ENCODE measurements around the gene TMEM132D. TPM values are rescaled to one million over a fixed set of nuclear protein-coding genes. Genes with fewer than 3 reads are reported as not detected.

Gene TMEM132D
- polyA plus RNA-seq, 1 experiment = 0.02 TPM

- no peak for DNase-seq (ENCODE audit: low read depth)
- ChIA-PET POLR2A (no interaction called here), CTCF (no interaction called here)
- no peaks in the 10 kb centered on the region for H3K36me3 ChIP-seq (ENCODE audit: control insufficient read depth, insufficient read depth, low read length)
- no peak overlapping the region for H3K4me3 ChIP-seq (ENCODE audit: low read depth, low read length)
- no peaks in the 10 kb centered on the region for H3K27me3 ChIP-seq (ENCODE audit: control insufficient read depth, insufficient read depth, low read length)
- TF ChIP-seq, protein P1, sequence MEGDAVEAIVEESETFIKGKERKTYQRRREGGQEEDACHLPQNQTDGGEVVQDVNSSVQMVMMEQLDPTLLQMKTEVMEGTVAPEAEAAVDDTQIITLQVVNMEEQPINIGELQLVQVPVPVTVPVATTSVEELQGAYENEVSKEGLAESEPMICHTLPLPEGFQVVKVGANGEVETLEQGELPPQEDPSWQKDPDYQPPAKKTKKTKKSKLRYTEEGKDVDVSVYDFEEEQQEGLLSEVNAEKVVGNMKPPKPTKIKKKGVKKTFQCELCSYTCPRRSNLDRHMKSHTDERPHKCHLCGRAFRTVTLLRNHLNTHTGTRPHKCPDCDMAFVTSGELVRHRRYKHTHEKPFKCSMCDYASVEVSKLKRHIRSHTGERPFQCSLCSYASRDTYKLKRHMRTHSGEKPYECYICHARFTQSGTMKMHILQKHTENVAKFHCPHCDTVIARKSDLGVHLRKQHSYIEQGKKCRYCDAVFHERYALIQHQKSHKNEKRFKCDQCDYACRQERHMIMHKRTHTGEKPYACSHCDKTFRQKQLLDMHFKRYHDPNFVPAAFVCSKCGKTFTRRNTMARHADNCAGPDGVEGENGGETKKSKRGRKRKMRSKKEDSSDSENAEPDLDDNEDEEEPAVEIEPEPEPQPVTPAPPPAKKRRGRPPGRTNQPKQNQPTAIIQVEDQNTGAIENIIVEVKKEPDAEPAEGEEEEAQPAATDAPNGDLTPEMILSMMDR (IDR thresholded peaks at IDR 0.05; ENCODE audit: insufficient read depth, low read depth, low read length) = no peak
Observed at GRCh38 chr12:129659961-129660622, 243.7 kb downstream of the TMEM132D start.

DNA sequence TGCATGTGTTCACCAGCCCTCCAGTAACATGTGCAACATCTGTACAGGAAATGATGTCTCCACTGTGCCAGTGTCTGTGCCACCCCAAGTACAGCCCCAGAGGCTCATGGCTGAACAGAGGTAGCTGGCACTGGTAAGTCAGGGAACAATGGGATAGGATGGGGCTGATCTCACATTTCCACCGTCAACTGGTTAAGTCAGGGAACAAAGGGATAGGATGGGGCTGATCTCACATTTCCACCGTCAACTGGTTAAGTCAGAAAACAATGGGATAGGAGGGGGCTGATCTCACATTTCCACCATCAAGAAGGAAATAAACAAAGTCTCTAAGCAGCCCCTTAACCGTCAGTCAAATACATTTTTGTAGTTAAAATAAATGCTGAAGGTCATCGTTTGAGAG, 246.6 kb downstream of the TMEM132D start:
- H3K36me3 ChIP-seq (ENCODE audit: control insufficient read depth, insufficient read depth, low read length) = no peaks in the 10 kb centered on the region
- CTCF ChIA-PET = no interaction called here
- POLR2A ChIA-PET = no interaction called here
- no peak overlapping the region for H3K4me3 ChIP-seq (ENCODE audit: low read depth, low read length)
- no peak for DNase-seq (ENCODE audit: low read depth)
- H3K27me3 ChIP-seq (ENCODE audit: control insufficient read depth, insufficient read depth, low read length) = no peaks in the 10 kb centered on the region
- TF ChIP-seq, protein P1 (IDR thresholded peaks at IDR 0.05; ENCODE audit: insufficient read depth, low read depth, low read length) = no peak

GRCh38 chr12:129651951-129652350, 251.9 kb downstream of the TMEM132D start:
- Histone ChIP-seq H3K4me3 (ENCODE audit: low read depth, low read length) (no peak overlapping the region), H3K36me3 (ENCODE audit: control insufficient read depth, insufficient read depth, low read length) (no peaks in the 10 kb centered on the region), H3K27me3 (ENCODE audit: control insufficient read depth, insufficient read depth, low read length) (no peaks in the 10 kb centered on the region)
- no peak for DNase-seq (ENCODE audit: low read depth)
- CTCF ChIA-PET = no interaction called here
- TF ChIP-seq, protein P1 (IDR thresholded peaks at IDR 0.05; ENCODE audit: insufficient read depth, low read depth, low read length) = no peak
- POLR2A ChIA-PET = no interaction called here

DNA sequence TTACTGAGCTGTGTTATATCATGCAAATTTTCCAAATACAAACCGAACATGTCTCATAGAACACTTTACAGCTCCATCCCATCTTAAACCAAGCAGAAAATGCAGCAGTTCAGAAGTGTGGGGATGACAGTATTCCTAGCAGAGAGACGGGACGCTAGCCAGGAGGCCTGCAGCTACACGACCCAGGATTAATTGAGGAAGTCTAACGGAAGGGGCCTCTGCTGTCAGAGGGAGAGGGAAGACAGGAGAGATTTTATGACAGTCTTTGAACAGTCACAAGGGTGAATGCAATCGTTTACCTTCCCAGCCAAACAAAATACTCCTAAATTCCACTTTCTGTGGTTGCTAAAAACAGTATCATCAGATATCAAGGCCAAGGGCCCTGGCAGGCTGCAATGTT, 261.9 kb downstream of the TMEM132D start:
- Histone ChIP-seq H3K27me3 (ENCODE audit: control insufficient read depth, insufficient read depth, low read length) (no peaks in the 10 kb centered on the region), H3K36me3 (ENCODE audit: control insufficient read depth, insufficient read depth, low read length) (no peaks in the 10 kb centered on the region), H3K4me3 (ENCODE audit: low read depth, low read length) (no peak overlapping the region)
- no peak for DNase-seq (ENCODE audit: low read depth)
- POLR2A ChIA-PET = no interaction called here
- TF ChIP-seq, protein P1 (IDR thresholded peaks at IDR 0.05; ENCODE audit: insufficient read depth, low read depth, low read length) = no peak
- CTCF ChIA-PET = no interaction called here

DNA sequence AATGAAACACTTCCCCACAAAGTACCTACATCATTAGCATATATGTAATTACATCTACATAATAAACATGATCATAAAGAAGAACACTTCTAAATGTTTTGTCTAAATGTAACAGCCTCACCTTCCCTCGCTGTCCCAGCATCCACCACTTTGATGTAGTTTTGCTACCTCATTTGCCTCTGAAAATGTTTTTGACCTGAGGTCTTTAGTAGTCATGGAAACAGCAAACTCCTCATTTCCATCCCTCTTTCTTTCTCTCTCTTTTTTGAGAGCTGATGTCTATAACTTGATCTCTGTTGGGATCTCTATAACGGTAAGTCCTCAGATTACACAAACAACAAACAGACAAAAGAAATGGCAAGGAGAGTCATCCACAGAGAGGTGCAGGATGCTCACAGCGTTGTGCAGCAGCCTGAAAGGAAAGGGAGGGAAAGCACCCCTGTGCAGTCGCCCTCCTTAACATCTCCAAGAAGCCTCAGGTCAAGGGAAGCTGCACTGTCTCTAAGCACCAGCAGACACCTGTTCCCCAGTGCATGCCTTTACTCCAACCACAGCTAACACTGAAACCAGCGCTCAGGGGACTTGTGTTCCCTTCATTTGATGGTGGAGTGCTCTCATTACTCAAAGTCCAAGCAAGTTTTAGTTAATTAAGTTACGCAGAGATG, 268.7 kb downstream of the TMEM132D start:
- Histone ChIP-seq H3K27me3 (ENCODE audit: control insufficient read depth, insufficient read depth, low read length) (no peaks in the 10 kb centered on the region), H3K36me3 (ENCODE audit: control insufficient read depth, insufficient read depth, low read length) (no peaks in the 10 kb centered on the region), H3K4me3 (ENCODE audit: low read depth, low read length) (no peak overlapping the region)
- ChIA-PET POLR2A (no interaction called here), CTCF (no interaction called here)
- DNase-seq (ENCODE audit: low read depth) = no peak
- TF ChIP-seq, protein P1 (IDR thresholded peaks at IDR 0.05; ENCODE audit: insufficient read depth, low read depth, low read length) = no peak
